DOHH2 (cell line): ENCODE data around the gene FANCB.

Source experiments
- EZH2phosphoT487 ChIP-seq: fragments of 200-600 bp; sonication (generic); IDR thresholded peaks from 2 replicates; pipeline ENCODE4 v1.6.1; 2017; ENCODE audit warnings: borderline replicate concordance, mild to moderate bottlenecking, antibody characterized with exemption, low read length, moderate library complexity, mixed read lengths
- TF ChIP-seq, protein P1 (sequence below): fragments of 200-600 bp; sonication (generic); IDR thresholded peaks from one replicate; pipeline ENCODE4 v1.5.1; 2014; ENCODE audit warnings: antibody characterized with exemption, mild to moderate bottlenecking, low read depth, low read length; ENCODE audit not compliant: poor library complexity, severe bottlenecking

DNA sequence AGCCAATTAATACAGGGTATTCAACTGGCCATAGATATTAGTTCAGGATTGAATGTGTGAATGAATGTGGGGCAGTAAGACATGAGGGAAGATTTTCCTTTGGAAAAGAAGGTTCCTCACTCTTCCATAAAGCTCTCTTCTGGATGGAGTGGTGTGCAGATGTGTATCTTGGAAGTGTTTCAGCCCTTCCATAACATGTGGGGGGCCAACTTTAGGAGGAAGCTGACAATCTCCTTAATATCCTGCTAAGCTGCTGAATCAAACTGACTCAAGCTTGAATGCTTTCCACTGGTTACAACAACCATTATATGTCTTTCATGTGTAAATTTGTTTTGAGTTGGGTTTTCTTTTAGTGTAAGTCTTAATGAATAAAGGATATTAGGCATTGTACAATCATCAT is 40.3 kb downstream of the FANCB start:
- TF ChIP-seq, protein P1, sequence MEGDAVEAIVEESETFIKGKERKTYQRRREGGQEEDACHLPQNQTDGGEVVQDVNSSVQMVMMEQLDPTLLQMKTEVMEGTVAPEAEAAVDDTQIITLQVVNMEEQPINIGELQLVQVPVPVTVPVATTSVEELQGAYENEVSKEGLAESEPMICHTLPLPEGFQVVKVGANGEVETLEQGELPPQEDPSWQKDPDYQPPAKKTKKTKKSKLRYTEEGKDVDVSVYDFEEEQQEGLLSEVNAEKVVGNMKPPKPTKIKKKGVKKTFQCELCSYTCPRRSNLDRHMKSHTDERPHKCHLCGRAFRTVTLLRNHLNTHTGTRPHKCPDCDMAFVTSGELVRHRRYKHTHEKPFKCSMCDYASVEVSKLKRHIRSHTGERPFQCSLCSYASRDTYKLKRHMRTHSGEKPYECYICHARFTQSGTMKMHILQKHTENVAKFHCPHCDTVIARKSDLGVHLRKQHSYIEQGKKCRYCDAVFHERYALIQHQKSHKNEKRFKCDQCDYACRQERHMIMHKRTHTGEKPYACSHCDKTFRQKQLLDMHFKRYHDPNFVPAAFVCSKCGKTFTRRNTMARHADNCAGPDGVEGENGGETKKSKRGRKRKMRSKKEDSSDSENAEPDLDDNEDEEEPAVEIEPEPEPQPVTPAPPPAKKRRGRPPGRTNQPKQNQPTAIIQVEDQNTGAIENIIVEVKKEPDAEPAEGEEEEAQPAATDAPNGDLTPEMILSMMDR = no peak
- TF ChIP-seq EZH2phosphoT487 = no peak
